Measurements from ENCODE around the gene FUOM.

- TF ChIP-seq TRIM28 (IDR thresholded peaks at IDR 0.05) (no peak), CTCF (IDR thresholded peaks at IDR 0.05 in 2 of 3, conservative IDR thresholded peaks at IDR 0.05 in 1 of 3; ENCODE audit: insufficient read depth in 2 of 3, low read depth in 1 of 3, low read length in 3 of 3) (no peak), FOSL1 (tag; conservative IDR thresholded peaks at IDR 0.05) (no peak)
Observed at GRCh38 chr10:133378251-133379096, 20.7 kb upstream of the FUOM start.

Data from K562 (cell line).